GM19395 (cell line): ENCODE data around the gene BICD1.
"Not testable (repeated sequence)": the region's sequence is repeated elsewhere in the genome, so short reads cannot be mapped to it uniquely, and the experiment has no call there.

ENCODE experiments used
- ATAC-seq: cut with Tn5 transposase; IDR thresholded peaks from one replicate; pipeline ENCODE4 v1.9.1; 2021; ENCODE audit warnings: mild to moderate bottlenecking, moderate library complexity; ENCODE audit not compliant: unreplicated experiment

Gene BICD1

DNA sequence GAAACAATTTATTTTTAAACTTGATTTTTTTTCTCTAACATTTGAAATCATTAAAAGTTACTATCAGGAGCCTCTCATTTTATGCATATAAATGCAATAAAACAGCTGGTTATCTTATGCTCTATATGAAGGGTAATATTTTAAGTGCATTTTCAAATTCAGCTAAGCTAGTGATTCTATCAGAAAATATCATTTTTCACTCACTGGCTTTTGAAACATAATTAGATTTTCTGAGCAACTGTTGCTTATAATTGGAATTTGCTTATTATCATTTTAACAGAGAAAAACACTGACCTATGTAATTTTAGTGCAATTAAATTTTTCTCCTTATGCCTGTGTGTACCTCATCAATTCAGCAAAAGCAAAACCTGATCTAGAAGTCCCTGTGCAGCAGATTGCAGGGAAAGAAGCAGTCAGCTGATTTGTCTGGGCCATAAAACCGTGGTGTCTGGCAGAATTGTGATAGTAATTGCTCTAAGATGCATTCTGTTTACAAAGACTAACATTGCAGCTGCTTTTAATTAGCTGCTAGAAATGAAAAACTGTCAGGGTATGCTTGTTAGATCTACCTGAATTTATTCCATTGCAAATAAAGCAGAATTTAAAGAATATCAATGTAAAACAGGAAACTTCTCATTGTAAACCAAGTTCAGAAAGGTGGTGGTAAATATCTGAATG, 75.0 kb downstream of the BICD1 start:
- no peak for ATAC-seq

DNA sequence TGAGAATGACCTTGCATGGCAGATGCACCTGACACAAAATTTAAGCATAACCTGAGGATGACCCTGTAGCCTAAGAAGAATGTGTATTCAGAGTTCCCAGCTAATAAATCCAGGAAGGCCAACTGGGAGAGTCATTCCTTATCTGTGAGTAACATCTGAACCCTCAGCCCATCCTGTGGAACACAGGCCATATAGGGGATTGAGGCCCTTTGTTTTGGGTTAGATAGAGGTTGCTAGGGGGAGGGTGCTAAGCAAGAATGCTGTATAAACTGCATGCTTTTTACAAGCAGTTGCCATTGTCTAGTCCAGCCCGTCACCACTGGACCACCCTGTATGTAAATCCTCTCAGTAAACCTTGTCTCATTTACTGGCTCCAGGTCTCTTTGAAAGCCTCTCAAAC, 77.0 kb downstream of the BICD1 start:
- no peak for ATAC-seq

DNA sequence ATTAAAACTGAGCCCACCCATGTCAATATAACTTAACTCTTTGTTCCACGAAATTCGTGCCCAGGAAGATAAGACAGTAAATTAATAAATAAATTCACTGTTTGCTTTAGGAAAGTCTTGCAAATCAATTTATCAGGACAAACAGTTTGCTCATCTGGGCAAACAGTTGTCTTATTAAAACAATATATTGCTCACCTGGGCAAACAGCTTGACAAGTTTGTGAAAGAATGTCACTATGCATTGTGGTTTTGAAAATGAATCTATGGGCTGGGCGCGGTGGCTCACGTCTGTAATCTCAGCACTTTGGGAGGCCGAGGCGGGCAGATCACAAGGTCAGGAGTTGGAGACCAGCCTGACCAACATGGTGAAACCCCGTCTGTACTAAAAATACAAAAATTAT, 80.5 kb downstream of the BICD1 start:
- ATAC-seq: not testable (repeated sequence)

DNA sequence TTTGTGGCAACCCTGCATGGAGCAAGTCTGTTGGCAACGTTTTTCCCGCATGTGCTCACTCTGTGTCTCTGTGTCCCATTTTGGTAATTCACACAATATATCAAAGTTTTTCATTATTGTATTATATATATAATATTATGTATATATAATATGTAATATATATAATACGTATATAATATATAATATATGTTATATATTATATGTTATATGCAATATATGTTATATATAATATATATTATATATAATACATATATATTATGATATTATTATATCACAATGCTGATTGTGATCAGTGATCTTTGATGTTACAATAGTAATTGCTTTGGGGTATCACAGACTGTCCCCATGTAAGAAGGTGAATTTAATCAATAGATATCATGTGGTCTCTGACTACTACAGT, 84.8 kb downstream of the BICD1 start:
- no peak for ATAC-seq

DNA sequence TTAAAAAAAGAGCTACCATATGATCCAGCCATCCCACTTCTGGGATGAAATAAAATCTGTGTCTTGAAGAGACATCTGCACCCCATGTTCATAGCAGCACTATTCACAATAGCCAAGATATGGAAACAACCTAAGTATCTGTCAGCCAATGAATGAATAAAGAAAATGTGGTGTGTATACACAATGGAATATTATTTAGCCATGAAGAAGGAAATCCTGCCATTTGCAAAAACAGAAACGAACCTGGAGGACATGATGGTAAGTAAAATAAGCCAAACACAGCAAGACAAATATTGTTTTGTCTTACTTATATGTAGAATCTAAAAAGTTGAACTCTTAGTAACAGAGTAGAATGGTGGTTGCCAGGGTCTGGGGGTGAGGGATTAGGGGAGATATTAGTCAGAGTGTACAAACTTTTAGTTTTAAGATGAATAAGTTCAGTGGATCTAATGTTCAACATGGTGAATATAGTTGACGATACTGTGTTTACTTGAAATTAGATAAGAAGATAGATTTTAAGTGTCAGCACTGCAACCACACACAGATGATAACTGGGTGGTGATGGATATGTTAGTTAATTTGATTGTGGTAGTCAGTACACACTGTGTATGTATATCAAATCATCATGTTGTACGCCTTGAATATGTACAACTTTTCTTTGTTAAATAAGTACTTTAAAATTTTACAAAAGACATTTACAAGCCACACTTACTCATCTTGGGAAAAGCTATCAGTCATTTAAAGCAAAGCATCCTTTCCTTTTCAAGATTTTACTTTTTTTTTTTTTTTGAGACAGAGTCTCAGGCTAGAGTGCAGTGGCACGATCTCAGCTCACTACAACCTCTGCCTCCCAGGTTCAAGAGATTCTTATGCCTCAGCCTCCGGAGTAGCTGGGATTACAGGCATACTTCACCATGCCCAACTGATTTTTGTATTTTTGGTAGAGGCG, 89.9 kb downstream of the BICD1 start:
- ATAC-seq: no peak

- no peak for ATAC-seq
These were observed 90.8 kb downstream of the BICD1 start for GRCh38 chr12:32197421-32197820.

GRCh38 chr12:32198555-32198954, 91.9 kb downstream of the BICD1 start:
- no peak for ATAC-seq

GRCh38 chr12:32201096-32201495, 94.4 kb downstream of the BICD1 start:
- ATAC-seq: no peak

DNA sequence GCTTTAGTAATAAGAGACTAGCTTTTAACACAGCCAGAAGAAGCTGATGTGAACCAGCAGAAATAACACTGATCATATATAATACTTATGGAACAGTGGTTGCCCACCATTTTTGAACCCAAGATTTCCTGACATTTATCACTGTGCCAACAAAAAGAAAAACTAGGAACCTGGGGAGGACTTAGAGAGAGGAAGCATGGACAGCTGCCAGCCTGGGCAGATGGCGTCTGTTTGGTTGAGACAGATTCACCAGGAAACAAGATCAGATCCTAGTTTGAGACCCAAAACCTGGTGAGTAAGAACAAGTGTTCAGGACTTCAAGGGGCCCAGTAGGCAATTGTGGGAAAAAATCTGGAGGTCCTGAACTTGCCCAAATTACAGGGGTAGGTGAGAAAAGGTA, 95.3 kb downstream of the BICD1 start:
- no peak for ATAC-seq

DNA sequence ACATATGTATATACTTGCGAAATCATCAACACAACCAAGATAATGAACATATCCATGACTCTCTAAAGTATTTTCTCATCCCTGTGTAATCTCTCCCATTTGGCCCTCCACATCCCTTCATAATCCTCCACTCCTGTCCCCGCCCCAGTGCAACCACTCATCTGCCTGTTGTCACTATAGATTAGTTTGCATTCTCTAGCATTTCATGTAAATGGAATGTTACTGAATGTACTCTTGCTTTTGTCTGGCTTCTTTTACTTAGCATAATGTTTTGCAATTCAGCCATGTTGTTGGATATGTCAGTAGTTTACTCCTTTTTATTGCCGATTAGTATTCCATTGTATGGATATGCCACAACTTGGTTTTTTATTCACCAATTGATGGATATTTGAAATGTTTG, 99.1 kb downstream of the BICD1 start:
- ATAC-seq: no peak

DNA sequence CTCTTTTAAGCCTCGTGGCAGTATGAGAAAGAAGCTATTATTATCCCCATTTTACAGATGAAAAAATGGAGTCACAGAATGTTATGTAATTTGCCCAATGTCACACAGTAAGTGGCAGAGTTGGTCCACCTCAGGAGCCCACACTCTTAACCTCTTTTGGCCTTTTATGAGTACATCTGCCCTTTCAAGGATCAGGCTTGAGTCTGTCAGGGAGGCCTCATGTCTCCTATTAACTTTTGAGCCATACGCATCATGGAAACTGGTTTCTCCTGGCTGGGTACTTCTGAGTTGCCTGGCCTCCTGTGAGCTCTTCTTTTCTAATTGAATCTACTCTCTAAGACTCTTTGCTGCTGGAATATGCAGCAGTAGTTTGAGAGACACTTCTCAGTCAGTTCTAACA, 101.7 kb downstream of the BICD1 start:
- no peak for ATAC-seq

GRCh38 chr12:32211066-32211899, 104.6 kb downstream of the BICD1 start:
- no peak for ATAC-seq

DNA sequence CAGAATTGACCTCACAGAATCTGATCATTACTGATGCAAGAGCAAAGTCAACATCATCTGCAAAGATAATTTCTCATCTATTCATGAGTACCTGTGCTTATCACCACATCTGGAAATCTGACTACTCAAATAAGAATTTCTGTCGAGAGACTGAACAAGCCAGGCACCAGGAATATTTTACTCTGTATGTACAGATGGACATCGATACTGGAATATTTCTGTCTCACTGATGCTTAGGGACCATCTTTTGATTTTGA, 105.2 kb downstream of the BICD1 start:
- no peak for ATAC-seq

DNA sequence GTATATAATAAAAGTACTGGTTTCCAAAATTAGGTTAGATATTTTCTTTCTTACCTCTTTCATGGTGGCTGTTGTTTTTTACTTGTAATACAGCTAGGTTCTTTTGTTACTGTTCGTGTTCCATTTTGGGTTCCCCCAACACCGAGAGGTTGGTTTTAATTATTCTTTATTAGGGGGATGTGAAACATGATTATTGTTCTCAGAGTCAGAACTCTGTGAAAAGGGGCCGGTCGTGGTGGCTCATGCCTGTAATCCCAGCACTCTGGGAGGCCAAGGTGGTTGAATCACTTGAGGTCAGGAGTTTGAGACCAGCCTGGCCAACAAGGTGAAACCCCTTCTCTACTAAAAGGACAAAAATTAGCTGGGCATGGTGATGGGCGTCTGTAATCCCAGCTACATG, 108.1 kb downstream of the BICD1 start:
- ATAC-seq: no peak

DNA sequence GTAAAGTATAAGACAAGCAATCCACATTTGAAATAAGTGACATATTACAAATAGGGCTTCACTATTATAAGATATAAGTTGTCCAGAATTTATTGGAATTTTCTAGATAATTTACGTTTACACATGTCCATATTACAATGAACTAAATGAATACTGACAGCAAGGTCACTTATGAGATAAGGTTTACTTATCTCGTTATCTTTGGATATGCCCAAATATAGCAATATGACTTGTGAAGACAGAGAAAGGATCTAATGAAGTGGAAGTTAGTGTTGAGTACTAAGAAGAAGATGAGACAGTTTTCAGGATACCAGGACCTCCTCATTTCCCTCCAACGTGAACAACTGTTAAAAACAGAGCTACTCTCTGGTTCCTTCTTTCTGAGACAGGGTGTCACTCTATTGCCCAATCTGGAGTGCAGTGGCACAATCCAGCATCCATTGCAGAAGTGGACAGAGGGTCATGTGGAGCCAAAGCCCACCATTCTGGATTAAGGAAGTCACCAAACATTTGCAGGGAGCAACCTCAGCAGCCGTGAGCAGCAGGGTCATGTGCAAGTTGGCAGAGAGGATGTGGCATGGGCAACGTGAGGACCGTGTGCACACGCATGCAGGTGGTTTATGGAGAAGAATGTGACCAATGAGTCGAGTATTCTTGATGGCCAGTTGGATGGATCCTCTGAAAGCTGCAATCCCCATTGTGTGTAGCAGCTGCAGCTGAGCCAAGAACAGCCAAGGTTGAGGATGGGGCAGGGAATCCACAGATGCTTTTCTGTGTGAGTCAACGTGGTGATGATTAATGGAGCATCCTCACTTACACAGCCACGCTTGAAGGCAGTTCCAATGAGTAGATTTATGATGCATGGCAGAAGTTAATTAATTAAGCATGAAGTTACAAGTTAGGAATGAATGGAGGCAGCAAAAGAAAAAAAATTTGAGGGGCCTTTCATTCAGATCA, 111.0 kb downstream of the BICD1 start:
- no peak for ATAC-seq

GRCh38 chr12:32223941-32224340, 117.3 kb downstream of the BICD1 start:
- ATAC-seq: no peak

DNA sequence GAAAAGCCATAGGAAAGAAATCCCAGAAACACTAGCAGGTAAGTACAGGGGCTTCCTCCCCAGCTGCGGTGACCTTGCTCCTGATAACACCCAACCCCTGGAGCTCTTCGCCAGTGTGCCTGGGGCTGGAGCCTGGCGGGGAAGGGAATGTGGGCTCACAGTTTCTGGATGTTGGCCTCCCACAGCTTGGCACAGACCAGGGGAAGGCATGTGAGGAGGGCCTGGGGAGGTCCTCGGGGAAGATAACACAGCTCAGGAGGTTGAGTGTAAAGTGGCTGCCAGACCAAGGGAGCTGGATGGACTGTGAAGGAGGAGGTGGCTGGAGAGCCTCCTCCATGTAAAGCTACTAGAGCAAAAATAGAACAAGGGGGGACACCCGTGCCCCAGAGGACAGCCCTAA, 120.1 kb downstream of the BICD1 start:
- ATAC-seq: no peak

DNA sequence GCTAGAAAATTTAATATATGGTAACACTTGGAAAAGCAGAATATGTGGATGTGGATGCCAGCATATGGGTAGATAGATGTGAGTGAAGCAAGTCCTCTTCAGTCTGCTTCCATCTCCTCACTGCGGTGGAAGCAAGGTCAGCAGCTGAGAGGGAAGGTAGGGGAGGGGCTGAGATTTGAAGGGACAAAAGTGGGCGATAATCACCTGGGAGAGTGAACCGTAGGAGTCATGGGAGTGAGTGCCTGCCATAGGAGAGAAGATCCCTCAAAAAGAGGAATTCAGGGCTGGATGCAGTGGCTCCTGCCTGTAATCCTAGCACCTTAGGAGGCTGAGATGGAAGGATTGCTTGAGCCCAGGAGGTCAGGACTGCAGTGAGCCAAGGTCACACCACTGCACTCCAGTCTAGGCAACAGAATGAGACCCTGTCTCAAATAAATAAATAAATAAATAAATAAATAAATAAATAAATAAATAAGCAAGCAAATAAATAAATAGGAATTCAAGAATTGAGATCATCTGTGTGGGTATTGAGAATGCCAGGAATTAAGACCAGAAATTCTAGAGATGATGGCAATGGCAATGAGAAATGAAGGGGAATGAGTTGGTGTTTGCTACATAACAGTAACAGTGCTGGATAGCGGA, 123.4 kb downstream of the BICD1 start:
- no peak for ATAC-seq

DNA sequence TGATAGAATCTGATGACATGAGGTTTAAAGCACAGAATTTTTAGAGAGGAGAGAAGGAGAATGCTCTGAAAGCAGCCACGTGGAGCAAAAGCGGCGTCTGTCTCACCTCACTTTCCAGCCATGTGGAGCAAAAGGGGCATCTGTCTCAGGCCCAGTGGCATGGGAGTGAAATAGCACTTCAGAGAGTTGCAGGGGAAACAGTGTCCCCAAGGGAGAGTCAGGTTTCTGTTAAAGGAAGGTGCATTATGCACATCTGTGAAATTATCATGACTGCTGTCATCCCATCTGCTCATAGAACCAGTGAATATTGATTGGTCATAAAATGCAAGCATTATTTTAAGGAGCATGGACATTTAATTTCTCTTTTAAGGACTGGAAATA, 124.0 kb downstream of the BICD1 start:
- ATAC-seq: no peak

GRCh38 chr12:32231361-32231760, 124.7 kb downstream of the BICD1 start:
- not testable (repeated sequence) for ATAC-seq
